Caco-2 (cell line): Measurements from ENCODE around the gene COX6B1. TPM values are rescaled to one million over a fixed set of nuclear protein-coding genes. Genes with fewer than 3 reads are reported as not detected.
A peak's percentile ranks its signal among the peaks of the same experiment; 100 is the strongest.
"Not testable (repeated sequence)": the region's sequence is repeated elsewhere in the genome, so short reads cannot be mapped to it uniquely, and the experiment has no call there.

Experiments
- Bru-seq: library from RNA; stranded (reverse); fragments of 400-500 nt; gene quantifications from one replicate; lab custom pipeline; 2021; lab: Mats Ljungman, UMichigan
- BruChase-seq, 2 experiments: library from RNA; stranded (reverse); fragments of 400-500 nt; gene quantifications; one replicate each; lab custom pipeline; 2021; lab: Mats Ljungman, UMichigan
- BruUV-seq: library from RNA; stranded (reverse); fragments of 400-500 nt; replicated peaks from 2 replicates; lab custom pipeline; 2021; lab: Mats Ljungman, UMichigan
- CTCF ChIA-PET: fragments of 300-600 bp; sonication (Branson Sonifier 250); formaldehyde crosslinking; loops from one replicate; lab custom pipeline; 2022; ENCODE audit warnings: antibody characterized with exemption; lab: Charles Lee
- POLR2A ChIA-PET: fragments of 300-600 bp; sonication (Branson Sonifier 250); formaldehyde crosslinking; loops from one replicate; lab custom pipeline; 2022; ENCODE audit warnings: antibody characterized with exemption; lab: Charles Lee
- DNase-seq, 2 experiments: peaks; one replicate each; pipeline versions ENCODE4 v3.0.0 to v3.0.0-alpha.2; 2020 to 2022
- H3K27me3 ChIP-seq: replicated peaks from 2 replicates; pipeline ENCODE4 v1.6.0; 2011; ENCODE audit warnings: low read length; ENCODE audit not compliant: control insufficient read depth, insufficient read depth
- H3K36me3 ChIP-seq: 2 replicates; pipeline ENCODE4 v1.5.1; 2011; ENCODE audit warnings: low read length; ENCODE audit not compliant: control insufficient read depth, insufficient read depth
- H3K4me1 ChIP-seq: fragments of 250-450 bp; sonication (Bioruptor Pico); 2 replicates; pipeline ENCODE4 v1.5.1; 2020; ENCODE audit warnings: mild to moderate bottlenecking
- H3K4me3 ChIP-seq: 2 replicates; pipeline ENCODE4 v1.5.1; 2011; ENCODE audit warnings: low read depth, mild to moderate bottlenecking, control low read depth, low read length
- H3K9me3 ChIP-seq: fragments of 250-450 bp; sonication (Bioruptor Pico); 2 replicates; pipeline ENCODE4 v1.5.1; 2020; ENCODE audit warnings: mild to moderate bottlenecking, moderate library complexity
- H3K27ac Mint-ChIP-seq: one replicate; pipeline ENCODE4 v1.8.0; 2022; ENCODE audit warnings: mixed read lengths; ENCODE audit not compliant: unreplicated experiment
- H3K27me3 Mint-ChIP-seq: one replicate; pipeline ENCODE4 v1.8.0; 2022; ENCODE audit warnings: mixed read lengths; ENCODE audit not compliant: insufficient read depth, unreplicated experiment
- H3K36me3 Mint-ChIP-seq: one replicate; pipeline ENCODE4 v1.8.0; 2022; ENCODE audit warnings: mild to moderate bottlenecking, mixed read lengths; ENCODE audit not compliant: insufficient read depth, unreplicated experiment
- H3K4me1 Mint-ChIP-seq: one replicate; pipeline ENCODE4 v1.8.0; 2022; ENCODE audit warnings: low read depth, mixed read lengths; ENCODE audit not compliant: unreplicated experiment
- H3K4me3 Mint-ChIP-seq: one replicate; pipeline ENCODE4 v1.8.0; 2022; ENCODE audit warnings: mild to moderate bottlenecking, moderate library complexity, mixed read lengths; ENCODE audit not compliant: unreplicated experiment
- H3K9me3 Mint-ChIP-seq: one replicate; pipeline ENCODE4 v1.8.0; 2022; ENCODE audit warnings: mixed read lengths; ENCODE audit not compliant: unreplicated experiment
- intact Hi-C: fragments of 100-400 bp; cut with micrococcal nuclease; formaldehyde crosslinking; loops from one replicate; pipeline ENCODE4 v1.10.0; 2022; ENCODE audit not compliant: unreplicated experiment
- long read RNA-seq: library from polyadenylated mRNA; stranded (forward); transcript quantifications from one replicate; pipeline ENCODE4 v2.0.0, GENCODE V29; 2022
- total RNA-seq: library from RNA; stranded (reverse); gene quantifications from 2 replicates; pipeline ENCODE4 v1.2.3, GENCODE V29; 2022
- TF ChIP-seq, protein P1 (sequence below), 2 experiments: fragments of 200-600 bp in 1 of 2; IDR thresholded peaks; 1 replicate in 1 of 2; 2 replicates in 1 of 2; pipeline versions ENCODE4 v1.5.1 to v1.8.0; 2011 to 2022; ENCODE audit warnings: antibody characterized with exemption in 1 of 2, control low read depth in 1 of 2, inconsistent platforms in 1 of 2, low read depth in 1 of 2, low read length in 1 of 2, mild to moderate bottlenecking in 1 of 2, moderate library complexity in 1 of 2; ENCODE audit not compliant: insufficient read depth in 1 of 2, severe bottlenecking in 1 of 2, unreplicated experiment in 1 of 2

The COX6B1 gene
- 551 and 639 TPM in 2 replicates for total RNA-seq
- Bru-seq, nascent RNA: percentile 89 among the genes with signal in this experiment
- percentile 85 among the genes with signal in this experiment for BruChase-seq, experiment 1, labeled RNA remaining after a 2-hour chase
- percentile 94 among the genes with signal in this experiment for BruChase-seq, experiment 2, labeled RNA remaining after a 6-hour chase
- long read RNA-seq, transcript COX6B1-201 (4 exons, 667 nt): major isoform, 318 of 327 reads
- long read RNA-seq, partial matches to known transcripts: 4 of 327 reads
- long read RNA-seq, other reads (novel, unspliced or antisense): 5 of 327 reads

GRCh38 chr19:35648017-35648961 lies at the start of gene COX6B1:
Gene COX6B1 (plus strand): TSS chr19:35648323. CDS start chr19:35651244, 2,921 bp downstream.
- intact Hi-C loops: loop anchor here (1.0 to 5.0 kb wide), 3 partner anchors 20 to 109 kb away; partner anchors contain the start of genes HSPB6, KMT2B and PROSER3
- Histone ChIP-seq H3K4me3 (peak within 1 kb of the TSS; percentile 62), H3K4me1 (peaks cover 15% of the 10 kb centered on the region), H3K9me3 (no peaks in the 10 kb centered on the region), H3K36me3 (0 out of 2 replicates have a peak, but pooled peaks cover 2% of the 10 kb centered on the region), H3K27me3 (no peaks in the 10 kb centered on the region)
- BruUV-seq: TSS peak; percentile 77
- CTCF ChIA-PET: interaction anchor here (0.6 to 1.4 kb wide), 11 partner anchors 25 to 341 kb away, joined by 3 to 7 read pairs (median 3); partner anchors contain the start of genes APLP1 and HAUS5
- Mint-ChIP-seq H3K27ac (peak within 1 kb of the TSS; percentile 90), H3K36me3 (peaks cover 65% of the 10 kb centered on the region), H3K9me3 (no peaks in the 10 kb centered on the region), H3K27me3 (no peaks in the 10 kb centered on the region), H3K4me3 (peak within 1 kb of the TSS; percentile 97), H3K4me1 (peaks cover 12% of the 10 kb centered on the region)
- TF ChIP-seq, protein P1, sequence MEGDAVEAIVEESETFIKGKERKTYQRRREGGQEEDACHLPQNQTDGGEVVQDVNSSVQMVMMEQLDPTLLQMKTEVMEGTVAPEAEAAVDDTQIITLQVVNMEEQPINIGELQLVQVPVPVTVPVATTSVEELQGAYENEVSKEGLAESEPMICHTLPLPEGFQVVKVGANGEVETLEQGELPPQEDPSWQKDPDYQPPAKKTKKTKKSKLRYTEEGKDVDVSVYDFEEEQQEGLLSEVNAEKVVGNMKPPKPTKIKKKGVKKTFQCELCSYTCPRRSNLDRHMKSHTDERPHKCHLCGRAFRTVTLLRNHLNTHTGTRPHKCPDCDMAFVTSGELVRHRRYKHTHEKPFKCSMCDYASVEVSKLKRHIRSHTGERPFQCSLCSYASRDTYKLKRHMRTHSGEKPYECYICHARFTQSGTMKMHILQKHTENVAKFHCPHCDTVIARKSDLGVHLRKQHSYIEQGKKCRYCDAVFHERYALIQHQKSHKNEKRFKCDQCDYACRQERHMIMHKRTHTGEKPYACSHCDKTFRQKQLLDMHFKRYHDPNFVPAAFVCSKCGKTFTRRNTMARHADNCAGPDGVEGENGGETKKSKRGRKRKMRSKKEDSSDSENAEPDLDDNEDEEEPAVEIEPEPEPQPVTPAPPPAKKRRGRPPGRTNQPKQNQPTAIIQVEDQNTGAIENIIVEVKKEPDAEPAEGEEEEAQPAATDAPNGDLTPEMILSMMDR (IDR thresholded peaks at IDR 0.05; ENCODE audit: insufficient read depth in 1 of 2, low read depth in 1 of 2, low read length in 1 of 2, severe bottlenecking in 1 of 2, unreplicated experiment in 1 of 2): no peak
- POLR2A ChIA-PET: interaction anchor here (0.5 to 1.4 kb wide), 18 partner anchors 10 to 721 kb away, joined by 3 to 11 read pairs (median 4); partner anchors contain the start of genes LIN37, POLR2I and TBCB
- DNase-seq: peak; percentile 95 to 97

DNA sequence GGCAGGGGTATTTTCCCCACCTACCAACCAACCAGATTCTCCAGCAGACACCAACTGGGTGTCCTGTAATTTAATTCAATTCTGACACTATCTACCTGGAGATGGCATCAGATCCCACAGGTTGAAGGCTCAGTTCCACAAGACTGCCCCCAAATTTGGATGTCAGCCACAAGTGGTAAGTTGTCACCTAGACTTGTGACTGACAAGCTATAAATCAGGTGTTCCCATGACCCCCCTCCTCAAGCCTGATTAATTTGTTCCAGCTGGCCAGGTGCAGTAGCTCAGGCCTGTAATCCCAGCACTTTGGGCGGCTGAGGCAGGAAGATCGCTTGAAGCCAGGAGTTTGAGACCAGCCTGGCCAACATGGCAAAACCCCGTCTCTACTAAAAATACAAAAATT lies 46.2 kb upstream of the COX6B1 start:
- H3K36me3 Mint-ChIP-seq: no peaks in the 10 kb centered on the region
- intact Hi-C loops: no loop called here
- H3K27me3 Mint-ChIP-seq: no peaks in the 10 kb centered on the region
- DNase-seq: no peak
- peaks cover 14% of the 10 kb centered on the region for H3K4me1 Mint-ChIP-seq
- BruUV-seq: no TSS peak
- Histone ChIP-seq H3K4me3 (no peak overlapping the region), H3K36me3 (no peaks in the 10 kb centered on the region), H3K4me1 (peaks cover 11% of the 10 kb centered on the region), H3K27me3 (no peaks in the 10 kb centered on the region), H3K9me3 (peaks cover 10% of the 10 kb centered on the region)
- ChIA-PET POLR2A (no interaction called here), CTCF (interaction anchor here (0.7 kb wide), 1 partner anchor 10 kb away, joined by 3 read pairs; the partner anchor contains the start of gene HAUS5)
- peaks cover 21% of the 10 kb centered on the region for H3K9me3 Mint-ChIP-seq
- H3K4me3 Mint-ChIP-seq: no peak overlapping the region
- TF ChIP-seq, protein P1 (IDR thresholded peaks at IDR 0.05; ENCODE audit: insufficient read depth in 1 of 2, low read depth in 1 of 2, low read length in 1 of 2, severe bottlenecking in 1 of 2, unreplicated experiment in 1 of 2): no peak
- no peak overlapping the region for H3K27ac Mint-ChIP-seq

DNA sequence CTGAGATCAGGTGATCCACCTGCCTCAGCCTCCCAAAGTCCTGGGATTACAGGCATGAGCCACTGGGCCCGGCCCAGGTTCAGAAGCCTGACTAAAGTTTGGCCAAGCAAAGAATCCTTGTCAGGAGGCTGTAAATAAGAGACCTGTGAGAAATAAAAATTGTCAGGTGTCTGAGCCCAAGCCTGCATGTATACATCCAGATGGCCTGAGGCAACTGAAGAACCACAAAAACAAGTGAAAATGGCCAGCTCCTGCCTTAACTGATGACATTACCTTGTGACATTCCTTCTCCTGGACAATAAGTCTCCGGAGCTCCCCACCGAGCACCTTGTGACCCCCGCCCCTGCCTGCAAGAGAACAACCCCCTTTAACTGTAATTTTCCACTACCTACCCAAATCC lies 43.7 kb upstream of the COX6B1 start:
- H3K4me1 Mint-ChIP-seq, H3K36me3 Mint-ChIP-seq, DNase-seq, H3K27ac Mint-ChIP-seq, H3K4me3 Mint-ChIP-seq, POLR2A ChIA-PET, H3K4me1 ChIP-seq, CTCF ChIA-PET, intact Hi-C loops, H3K36me3 ChIP-seq, H3K4me3 ChIP-seq, H3K27me3 ChIP-seq, BruUV-seq, H3K27me3 Mint-ChIP-seq: not testable (repeated sequence)
- H3K9me3 ChIP-seq: peaks cover 21% of the 10 kb centered on the region
- H3K9me3 Mint-ChIP-seq: peaks cover 29% of the 10 kb centered on the region

DNA sequence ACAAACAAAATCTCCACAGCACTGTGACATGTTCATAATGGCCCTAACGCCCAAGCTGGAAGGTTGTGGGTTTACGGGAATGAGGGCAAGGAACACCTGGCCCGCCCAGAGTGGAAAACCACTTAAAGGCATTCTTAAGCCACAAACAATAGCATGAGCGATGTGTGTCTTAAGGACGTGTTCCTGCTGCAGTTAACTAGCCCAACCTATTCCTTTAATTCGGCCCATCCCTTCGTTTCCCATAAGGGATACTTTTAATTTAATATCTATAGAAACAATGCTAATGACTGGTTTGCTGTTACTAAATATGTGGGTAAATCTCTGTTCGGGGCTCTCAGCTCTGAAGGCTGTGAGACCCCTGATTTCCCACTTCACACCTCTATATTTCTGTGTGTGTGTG lies 41.0 kb upstream of the COX6B1 start:
- intact Hi-C loops, H3K27ac Mint-ChIP-seq, H3K4me3 ChIP-seq, DNase-seq, H3K4me1 ChIP-seq, POLR2A ChIA-PET, H3K27me3 Mint-ChIP-seq, H3K36me3 ChIP-seq, H3K27me3 ChIP-seq, H3K4me3 Mint-ChIP-seq, H3K36me3 Mint-ChIP-seq, H3K4me1 Mint-ChIP-seq, BruUV-seq: not testable (repeated sequence)
- CTCF ChIA-PET: interaction anchor here (0.6 kb wide), 1 partner anchor 81 kb away, joined by 3 read pairs; no protein-coding TSS in a partner anchor
- H3K9me3 ChIP-seq: peaks cover 21% of the 10 kb centered on the region
- H3K9me3 Mint-ChIP-seq: peaks cover 29% of the 10 kb centered on the region
